HK-2 (cell line): ENCODE data around the gene SCFD2.
"Not testable (repeated sequence)": the region's sequence is repeated elsewhere in the genome, so short reads cannot be mapped to it uniquely, and the experiment has no call there.

Experiments
- DNase-seq: peaks from one replicate; pipeline ENCODE4 v3.0.0-alpha.2; 2018; ENCODE audit not compliant: unreplicated experiment

SCFD2 gene

GRCh38 chr4:53238352-53238751 lies 127.5 kb downstream of the SCFD2 start:
- DNase-seq, result not testable (repeated sequence)

GRCh38 chr4:53237811-53238210 lies 128.1 kb downstream of the SCFD2 start:
- DNase-seq, result not testable (repeated sequence)

GRCh38 chr4:53236624-53237023 lies 129.2 kb downstream of the SCFD2 start:
- not testable (repeated sequence) for DNase-seq

GRCh38 chr4:53235547-53235946 lies 130.3 kb downstream of the SCFD2 start:
- DNase-seq, result no peak

GRCh38 chr4:53234669-53235068 lies 131.2 kb downstream of the SCFD2 start:
- no peak for DNase-seq

GRCh38 chr4:53234111-53234510 lies 131.8 kb downstream of the SCFD2 start:
- DNase-seq, result no peak

- no peak for DNase-seq
Measured at GRCh38 chr4:53233114-53233795, 132.6 kb downstream of the SCFD2 start.

GRCh38 chr4:53232371-53232770 lies 133.5 kb downstream of the SCFD2 start:
- DNase-seq, result no peak

- no peak for DNase-seq
Measured at GRCh38 chr4:53228036-53228435, 137.8 kb downstream of the SCFD2 start.

GRCh38 chr4:53227451-53227850 lies 138.4 kb downstream of the SCFD2 start:
- no peak for DNase-seq

GRCh38 chr4:53221832-53222480 lies 143.9 kb downstream of the SCFD2 start:
- no peak for DNase-seq

GRCh38 chr4:53219148-53219547 lies 146.7 kb downstream of the SCFD2 start:
- DNase-seq, result not testable (repeated sequence)

- no peak for DNase-seq
Measured at GRCh38 chr4:53208753-53209152, 157.1 kb downstream of the SCFD2 start.

- no peak for DNase-seq
Measured at GRCh38 chr4:53205970-53206369, 159.9 kb downstream of the SCFD2 start.

GRCh38 chr4:53199356-53199755 lies 166.5 kb downstream of the SCFD2 start:
- no peak for DNase-seq

- no peak for DNase-seq
Measured at GRCh38 chr4:53197772-53198142, 168.1 kb downstream of the SCFD2 start.

GRCh38 chr4:53196882-53197771 lies 168.7 kb downstream of the SCFD2 start:
- no peak for DNase-seq

GRCh38 chr4:53195815-53196661 lies 169.8 kb downstream of the SCFD2 start:
- no peak for DNase-seq

- DNase-seq, result no peak
Measured at GRCh38 chr4:53194727-53195126, 171.1 kb downstream of the SCFD2 start.

GRCh38 chr4:53193111-53193510 lies 172.8 kb downstream of the SCFD2 start:
- no peak for DNase-seq

- DNase-seq, result no peak
Measured at GRCh38 chr4:53192496-53192895, 173.4 kb downstream of the SCFD2 start.

- DNase-seq, result no peak
Measured at GRCh38 chr4:53191997-53192396, 173.9 kb downstream of the SCFD2 start.
